GM21423 (cell line): ENCODE measurements around the gene INPP4B.

ENCODE experiments used
- ATAC-seq: cut with Tn5 transposase; IDR thresholded peaks from one replicate; pipeline ENCODE4 v1.9.1; 2021; ENCODE audit warnings: mild to moderate bottlenecking, moderate library complexity; ENCODE audit not compliant: unreplicated experiment

INPP4B gene

GRCh38 chr4:142356801-142357200 is 489.3 kb downstream of the INPP4B start:
- ATAC-seq = no peak

GRCh38 chr4:142356118-142356759 is 489.9 kb downstream of the INPP4B start:
- ATAC-seq = no peak

- no peak for ATAC-seq
Observed at GRCh38 chr4:142355421-142355930, 490.6 kb downstream of the INPP4B start.

GRCh38 chr4:142354794-142355420 is 491.2 kb downstream of the INPP4B start:
- ATAC-seq = no peak

- ATAC-seq = no peak
Observed at GRCh38 chr4:142354041-142354440, 492.1 kb downstream of the INPP4B start.

GRCh38 chr4:142353149-142353738 is 492.9 kb downstream of the INPP4B start:
- ATAC-seq = no peak

- no peak for ATAC-seq
Observed at GRCh38 chr4:142352712-142353111, 493.4 kb downstream of the INPP4B start.

GRCh38 chr4:142351958-142352357 is 494.1 kb downstream of the INPP4B start:
- ATAC-seq = no peak

GRCh38 chr4:142350871-142351270 is 495.2 kb downstream of the INPP4B start:
- no peak for ATAC-seq

GRCh38 chr4:142348613-142349021 is 497.5 kb downstream of the INPP4B start:
- ATAC-seq = no peak

- ATAC-seq = no peak
Observed at GRCh38 chr4:142347241-142347640, 498.9 kb downstream of the INPP4B start.

GRCh38 chr4:142345924-142346323 is 500.2 kb downstream of the INPP4B start:
- no peak for ATAC-seq

GRCh38 chr4:142341268-142341667 is 504.8 kb downstream of the INPP4B start:
- ATAC-seq = no peak

GRCh38 chr4:142339053-142339452 is 507.0 kb downstream of the INPP4B start:
- ATAC-seq = no peak

- ATAC-seq = no peak
Observed at GRCh38 chr4:142336251-142336934, 509.7 kb downstream of the INPP4B start.

GRCh38 chr4:142334931-142335330 is 511.2 kb downstream of the INPP4B start:
- ATAC-seq = no peak

GRCh38 chr4:142331646-142332045 is 514.5 kb downstream of the INPP4B start:
- ATAC-seq = no peak

- no peak for ATAC-seq
Observed at GRCh38 chr4:142331132-142331531, 515.0 kb downstream of the INPP4B start.

- no peak for ATAC-seq
Observed at GRCh38 chr4:142330311-142330710, 515.8 kb downstream of the INPP4B start.

GRCh38 chr4:142329313-142329712 is 516.8 kb downstream of the INPP4B start:
- ATAC-seq = no peak

GRCh38 chr4:142326181-142326580 is 519.9 kb downstream of the INPP4B start:
- ATAC-seq = no peak

GRCh38 chr4:142324572-142324971 is 521.5 kb downstream of the INPP4B start:
- no peak for ATAC-seq
